ENCODE results near the gene MTR.
"Not testable (repeated sequence)": the region's sequence is repeated elsewhere in the genome, so short reads cannot be mapped to it uniquely, and the experiment has no call there.

The MTR gene

DNA sequence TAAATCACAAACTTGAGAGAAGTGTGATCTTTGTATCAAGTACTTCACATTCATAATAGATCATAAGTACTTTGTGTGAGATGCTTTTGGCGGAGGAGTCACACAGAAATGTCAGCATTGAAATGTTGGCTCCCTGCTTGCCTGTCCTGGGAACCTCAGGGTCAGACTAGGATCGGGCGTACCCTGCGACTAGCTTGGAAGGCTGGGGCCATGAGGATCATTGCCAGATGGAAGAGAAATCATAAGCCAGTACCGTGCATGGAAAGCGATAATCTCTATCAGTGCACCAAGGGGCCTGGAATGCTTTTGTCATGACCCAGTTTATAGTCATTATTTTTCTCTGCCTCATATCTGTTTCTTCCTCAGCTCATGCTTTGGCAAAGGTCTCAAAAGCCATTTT lies 35.5 kb downstream of the MTR start:
- DNase-seq (ENCODE audit: low spot score), result no peak

DNA sequence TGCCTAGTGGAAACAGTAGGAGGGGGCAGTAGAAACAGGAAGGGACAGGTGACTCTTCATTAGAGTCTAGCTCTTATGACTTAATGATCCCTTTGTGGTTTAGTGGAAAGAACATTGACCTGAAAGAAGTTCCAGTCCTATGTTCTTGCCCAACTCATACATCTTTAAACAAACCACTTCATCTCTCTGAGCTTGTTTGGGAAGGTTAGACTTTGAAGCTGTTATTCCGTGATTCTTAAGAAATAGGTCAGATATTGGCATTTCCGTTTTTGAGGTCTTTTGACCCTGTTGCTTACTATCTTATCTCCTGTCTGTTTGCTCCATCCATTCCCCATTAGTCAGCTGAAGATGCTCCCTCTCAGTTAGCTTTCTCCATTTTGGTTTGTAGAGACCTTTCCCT lies 38.5 kb downstream of the MTR start:
- DNase-seq (ENCODE audit: low spot score), result no peak

DNA sequence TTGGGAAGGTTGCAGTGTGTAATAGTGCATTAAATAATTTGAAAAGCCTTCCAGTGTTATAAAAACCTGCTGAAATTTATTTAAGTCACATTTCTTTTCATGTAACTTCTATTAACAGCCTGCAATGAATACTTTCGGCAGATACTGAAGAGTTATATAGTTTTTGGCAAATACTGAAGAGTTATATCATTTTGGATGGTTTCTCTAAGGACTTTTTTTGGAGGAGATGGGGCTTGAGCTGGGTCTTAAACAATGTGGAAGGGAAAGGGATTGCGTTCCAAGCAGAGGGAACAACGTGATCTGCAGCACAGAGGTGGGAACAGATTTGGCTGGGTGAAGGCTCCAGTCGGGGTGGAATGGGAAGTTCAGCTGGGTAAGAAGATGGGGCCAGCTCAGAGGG lies 39.8 kb downstream of the MTR start:
- DNase-seq (ENCODE audit: low spot score), result no peak

DNA sequence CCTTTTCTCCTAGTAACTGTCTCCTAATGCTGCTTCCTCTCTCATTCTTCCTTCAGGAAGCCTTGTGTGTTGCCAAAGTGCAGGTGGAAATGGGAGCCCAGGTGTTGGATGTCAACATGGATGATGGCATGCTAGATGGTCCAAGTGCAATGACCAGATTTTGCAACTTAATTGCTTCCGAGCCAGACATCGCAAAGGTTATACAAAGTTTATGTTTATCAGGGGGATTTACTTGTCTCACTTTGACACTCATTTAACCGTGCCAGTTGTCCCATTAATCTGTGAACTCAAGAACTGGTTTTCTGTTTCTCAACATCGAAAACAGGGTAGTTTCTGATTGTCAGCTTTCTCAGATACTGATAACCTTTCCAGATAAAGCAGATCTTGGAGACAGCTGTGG lies 40.4 kb downstream of the MTR start:
- DNase-seq (ENCODE audit: low spot score), result peak; percentile 41

DNA sequence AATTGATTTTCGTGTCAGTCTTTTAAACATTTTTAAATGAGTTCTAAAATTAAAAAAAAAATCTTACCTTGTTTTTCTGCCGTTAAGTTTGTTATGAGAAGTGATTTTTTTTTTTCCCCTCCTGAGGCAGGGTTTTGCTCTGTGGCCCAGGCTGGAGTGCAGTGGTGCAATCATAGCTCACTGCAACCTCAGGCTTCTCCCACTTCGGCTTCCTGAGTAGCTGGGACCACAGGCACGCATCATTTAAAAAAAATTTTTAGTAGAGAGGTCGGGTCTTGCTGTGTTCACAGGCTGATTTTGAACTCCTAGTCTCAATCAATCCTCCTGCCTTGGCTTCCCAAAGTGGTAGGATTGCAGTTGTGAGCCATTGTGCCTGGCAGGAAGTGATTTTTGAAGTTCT lies 41.1 kb downstream of the MTR start:
- DNase-seq (ENCODE audit: low spot score), result no peak

DNA sequence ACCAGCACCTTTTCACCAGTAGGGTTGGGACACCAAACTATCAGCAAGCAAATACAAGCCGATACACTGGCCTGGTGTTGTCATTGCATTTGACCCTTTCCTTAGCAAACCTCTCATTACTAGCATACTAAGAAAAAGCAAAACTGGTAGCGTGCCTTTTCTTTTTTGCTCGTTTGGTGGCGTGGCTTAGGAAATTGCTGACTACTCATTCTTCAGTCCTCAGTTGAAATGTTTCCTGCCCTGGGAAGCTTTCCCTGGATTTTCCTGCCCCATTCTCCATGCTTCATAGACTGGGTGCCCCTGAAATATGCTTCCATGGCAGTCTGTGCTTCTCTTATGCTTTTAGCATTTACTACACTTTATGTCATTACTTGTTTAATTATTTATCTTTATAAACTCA lies 42.0 kb downstream of the MTR start:
- DNase-seq (ENCODE audit: low spot score), result no peak

DNA sequence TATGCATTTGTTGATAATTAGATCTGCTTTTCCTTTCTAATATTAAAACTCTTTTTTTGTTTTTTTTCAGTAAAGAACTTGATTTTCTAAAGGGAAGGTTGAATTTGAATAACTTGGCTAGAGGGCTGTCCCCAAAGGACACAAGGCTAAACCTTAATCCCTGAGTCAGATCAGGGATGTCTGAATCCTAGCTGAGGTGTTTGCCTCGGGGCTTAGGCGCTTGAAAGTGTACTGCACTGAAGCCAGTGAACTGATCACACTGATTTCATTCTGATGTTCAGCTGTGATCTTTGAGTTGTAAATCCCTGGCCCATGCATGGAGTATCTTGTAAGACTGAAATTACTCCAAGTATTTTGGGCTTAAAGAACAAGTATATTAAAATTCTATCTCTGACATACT lies 42.8 kb downstream of the MTR start:
- no peak for DNase-seq (ENCODE audit: low spot score)

DNA sequence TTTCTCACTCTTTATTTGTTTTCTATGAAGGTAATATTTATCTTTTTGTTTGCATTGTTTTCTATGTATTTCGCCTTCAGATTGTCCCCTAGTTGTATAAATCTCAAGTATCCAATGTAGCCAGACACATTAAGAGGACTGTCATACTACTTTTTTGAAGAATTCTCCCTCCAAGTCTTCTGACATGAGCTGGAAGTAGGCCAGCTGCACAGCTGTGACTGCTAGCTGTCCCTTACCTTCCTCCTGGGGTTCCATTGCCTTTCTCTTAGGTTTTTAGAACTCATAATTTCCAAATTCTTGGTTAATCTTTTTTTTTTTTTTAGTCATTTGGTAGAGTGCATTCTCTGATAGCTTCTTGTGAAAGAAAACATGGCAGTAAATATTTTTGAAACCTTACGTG lies 46.2 kb downstream of the MTR start:
- DNase-seq (ENCODE audit: low spot score), result no peak

DNA sequence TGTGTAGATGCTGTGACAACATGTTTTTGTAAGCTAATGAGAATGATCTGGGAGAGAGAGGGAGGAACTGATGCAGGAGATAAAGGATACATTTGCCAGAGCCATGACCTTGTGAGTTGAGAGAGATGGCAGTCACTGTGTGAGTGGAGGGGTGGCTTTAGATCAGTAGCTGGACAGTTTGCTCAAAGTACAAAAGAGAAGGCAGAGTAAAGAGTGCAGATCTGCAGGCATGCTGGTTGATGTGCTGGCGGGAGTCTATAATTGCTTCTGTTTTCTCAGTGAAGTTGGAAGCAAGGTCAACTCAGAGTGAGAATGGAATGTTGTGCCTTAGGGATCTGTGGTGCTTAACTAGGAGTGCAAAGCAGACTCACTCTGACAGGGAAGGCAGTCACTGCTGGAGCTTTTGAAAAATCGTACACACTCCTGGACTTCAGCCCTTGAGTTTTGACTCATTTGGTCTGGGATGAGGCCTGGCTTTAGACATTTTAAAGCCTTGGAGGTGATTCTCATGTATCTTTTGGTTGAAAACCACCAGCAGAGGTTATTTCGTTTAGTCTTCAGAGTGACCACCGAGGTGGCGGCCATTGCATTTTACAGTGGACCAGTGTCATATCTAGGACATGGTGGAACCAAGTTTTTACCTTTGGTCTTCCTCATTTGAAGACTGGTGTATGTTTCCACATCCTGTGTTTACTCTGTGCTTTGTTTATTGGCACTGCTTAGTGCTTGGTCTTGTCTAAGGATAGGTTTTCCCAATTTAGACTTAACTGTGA lies 49.6 kb downstream of the MTR start:
- DNase-seq (ENCODE audit: low spot score), result peak; percentile 84

DNA sequence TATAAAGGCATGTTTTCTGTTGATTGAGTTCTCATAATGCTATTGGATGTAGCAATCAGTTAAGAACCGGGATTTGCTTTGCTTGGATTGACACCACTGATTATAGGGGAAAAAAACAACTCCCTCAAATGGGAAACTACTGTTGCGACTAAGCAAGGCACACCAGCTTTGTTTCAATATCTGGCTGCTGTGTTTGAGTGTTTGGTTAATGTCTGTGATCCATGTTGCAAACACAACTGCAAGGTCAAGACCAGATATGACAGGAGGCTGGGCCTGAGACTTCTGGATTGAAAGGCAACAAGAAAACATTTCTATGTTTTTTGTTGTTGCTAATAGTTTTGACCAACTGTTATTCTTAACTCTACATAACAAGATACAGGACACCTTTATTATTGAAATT lies 50.7 kb downstream of the MTR start:
- no peak for DNase-seq (ENCODE audit: low spot score)

DNA sequence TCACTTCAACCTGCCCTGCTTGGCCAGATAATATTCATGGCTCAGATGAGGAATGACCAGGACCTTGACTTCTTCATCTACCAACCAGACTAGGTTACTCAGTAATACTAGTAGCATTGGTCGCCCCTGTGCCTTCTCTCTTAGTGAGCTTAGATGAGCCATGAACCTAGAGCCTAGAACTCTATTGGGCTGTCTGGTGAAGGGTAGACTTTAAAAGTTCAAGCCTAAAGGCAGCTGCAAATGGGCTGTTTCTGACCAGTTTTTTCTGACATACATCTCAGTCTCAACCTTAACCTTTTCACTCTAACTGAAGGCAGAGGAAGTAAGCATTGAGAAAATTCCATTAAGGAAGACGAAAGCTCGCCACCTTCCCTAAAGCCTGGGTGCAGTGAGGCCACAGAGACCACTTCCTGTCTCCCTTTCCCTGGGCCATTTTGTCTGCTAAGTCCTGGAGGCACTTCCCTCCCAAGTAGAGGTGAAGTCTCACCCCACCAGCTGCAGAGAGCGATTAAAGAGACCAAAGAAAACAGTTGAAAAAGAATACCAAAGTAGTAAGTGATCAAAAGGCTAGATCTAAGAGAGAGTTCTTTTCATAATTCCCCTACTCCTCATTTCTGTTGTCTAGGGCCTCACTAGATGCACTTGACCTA lies 53.3 kb downstream of the MTR start:
- DNase-seq (ENCODE audit: low spot score), result no peak

DNA sequence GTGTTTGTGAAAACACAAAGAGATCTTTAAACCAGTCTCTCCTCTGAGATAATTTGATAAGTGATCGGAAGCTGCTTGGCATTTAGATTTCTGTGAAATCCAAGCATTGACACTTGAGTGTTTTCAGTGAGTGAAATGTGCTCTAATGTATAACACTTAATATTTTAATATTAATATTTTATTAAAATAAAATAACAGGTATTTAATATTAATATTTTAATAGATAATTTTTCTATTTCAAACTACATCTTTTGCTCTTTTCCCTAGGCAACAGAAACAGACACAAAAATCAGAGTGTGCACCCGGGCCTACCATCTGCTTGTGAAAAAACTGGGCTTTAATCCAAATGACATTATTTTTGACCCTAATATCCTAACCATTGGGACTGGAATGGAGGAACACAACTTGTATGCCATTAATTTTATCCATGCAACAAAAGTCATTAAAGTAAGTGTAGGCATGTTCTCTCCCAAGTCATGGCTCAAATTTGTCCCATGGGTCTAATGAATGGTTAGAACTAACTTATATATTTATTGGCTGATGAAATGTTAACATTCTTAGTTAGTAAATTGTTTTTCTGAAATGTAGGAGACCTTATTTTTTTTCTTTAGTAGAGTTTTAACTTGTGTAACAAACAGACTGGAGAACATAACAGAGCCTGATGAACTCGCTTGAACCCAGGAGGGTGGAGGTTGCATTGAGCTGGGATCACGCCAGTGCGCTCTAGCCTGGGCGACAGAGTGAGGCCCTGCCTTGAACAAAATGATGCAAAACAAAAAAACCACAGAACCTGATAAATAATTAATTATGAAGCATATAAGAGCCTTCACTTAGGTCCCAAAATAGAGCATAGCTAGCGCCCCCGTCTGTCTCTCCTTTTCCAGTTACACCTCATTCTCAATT lies 55.2 kb downstream of the MTR start:
- no peak for DNase-seq (ENCODE audit: low spot score)

DNA sequence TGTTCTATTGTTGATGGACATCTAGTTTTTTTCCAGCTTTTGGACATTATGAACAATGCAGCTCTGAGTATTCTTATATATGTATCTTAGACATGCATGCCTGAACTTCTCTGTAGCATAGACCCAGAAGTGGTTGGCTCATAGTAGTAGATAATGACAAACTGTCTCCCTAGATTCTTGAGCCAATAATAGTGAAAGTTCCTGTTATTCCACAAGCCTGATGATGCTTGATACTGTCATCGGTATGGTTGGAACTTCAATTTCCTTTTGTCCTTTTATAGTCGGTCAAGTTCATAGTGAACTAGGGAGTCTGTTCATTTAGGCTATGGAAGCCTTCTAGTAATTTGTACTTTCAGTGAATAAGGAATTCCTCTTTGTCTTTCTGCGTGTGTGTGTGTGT lies 56.8 kb downstream of the MTR start:
- DNase-seq (ENCODE audit: low spot score), result no peak

DNA sequence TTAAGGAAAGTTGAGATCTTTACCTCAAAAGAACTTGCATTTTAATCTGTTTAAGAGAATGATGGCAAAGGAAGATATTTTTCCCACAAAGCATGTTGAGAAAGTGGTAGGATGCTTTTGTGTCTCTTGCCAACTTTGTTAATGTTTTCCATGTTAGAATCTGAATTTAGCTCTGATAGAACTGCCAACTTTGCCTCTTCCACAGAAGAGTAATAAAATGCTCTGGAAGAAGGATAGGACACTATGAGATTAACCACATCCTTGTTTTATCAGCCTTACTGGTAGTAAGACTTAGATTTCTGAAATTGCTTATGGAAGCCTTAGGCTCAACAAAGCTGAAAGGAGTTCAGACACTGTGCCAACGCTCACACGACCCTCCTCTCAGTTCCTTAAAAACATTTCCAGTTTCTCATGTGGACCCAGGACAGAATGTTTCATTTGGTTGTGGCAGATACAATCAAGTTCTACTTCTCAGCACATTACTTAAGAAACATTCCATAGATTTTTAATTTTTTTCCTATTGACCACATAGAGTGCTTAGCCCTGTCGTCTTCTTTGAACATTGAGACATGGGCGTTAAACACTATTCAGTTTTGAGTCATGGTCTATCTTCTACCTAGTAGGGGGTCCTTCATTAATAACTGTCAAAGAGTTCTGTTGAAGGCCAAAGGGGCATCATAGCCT lies 59.0 kb downstream of the MTR start:
- DNase-seq (ENCODE audit: low spot score), result no peak

DNA sequence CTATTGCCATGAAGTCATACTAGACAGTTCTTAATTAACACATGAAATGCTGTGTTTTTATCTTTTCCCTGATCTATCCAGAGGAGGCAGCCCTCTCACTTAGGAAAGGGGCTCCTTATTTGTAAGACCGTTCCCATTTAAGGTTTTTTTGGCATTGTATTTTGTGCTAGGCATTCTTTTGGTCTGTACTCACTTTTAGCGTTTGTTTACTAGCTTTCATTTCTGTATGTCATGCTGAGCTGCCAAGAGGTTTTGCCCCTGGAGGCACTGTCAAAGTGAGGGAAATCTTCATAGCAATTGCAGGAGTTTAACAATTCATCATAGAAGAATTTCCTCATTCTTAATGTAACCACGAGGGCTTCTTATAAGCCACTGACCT lies 59.5 kb downstream of the MTR start:
- DNase-seq (ENCODE audit: low spot score), result no peak

DNA sequence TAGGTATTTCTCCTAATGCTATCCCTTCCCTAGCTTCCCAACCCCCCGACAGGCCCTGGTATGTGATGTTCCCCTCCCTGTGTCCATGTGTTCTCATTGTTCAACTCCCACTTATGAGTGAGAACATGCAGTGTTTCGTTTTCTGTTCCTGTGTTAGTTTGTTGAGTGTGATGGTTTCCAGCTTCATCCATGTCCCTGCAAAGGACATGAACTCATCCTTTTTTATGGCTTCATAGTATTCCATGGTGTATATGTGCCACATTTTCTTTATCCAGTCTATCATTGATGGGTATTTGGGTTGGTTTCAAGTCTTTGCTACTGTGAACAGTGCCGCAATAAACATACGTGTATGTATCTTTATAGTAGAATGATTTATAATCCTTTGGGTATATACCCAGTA lies 61.6 kb downstream of the MTR start:
- DNase-seq (ENCODE audit: low spot score), result not testable (repeated sequence)

DNA sequence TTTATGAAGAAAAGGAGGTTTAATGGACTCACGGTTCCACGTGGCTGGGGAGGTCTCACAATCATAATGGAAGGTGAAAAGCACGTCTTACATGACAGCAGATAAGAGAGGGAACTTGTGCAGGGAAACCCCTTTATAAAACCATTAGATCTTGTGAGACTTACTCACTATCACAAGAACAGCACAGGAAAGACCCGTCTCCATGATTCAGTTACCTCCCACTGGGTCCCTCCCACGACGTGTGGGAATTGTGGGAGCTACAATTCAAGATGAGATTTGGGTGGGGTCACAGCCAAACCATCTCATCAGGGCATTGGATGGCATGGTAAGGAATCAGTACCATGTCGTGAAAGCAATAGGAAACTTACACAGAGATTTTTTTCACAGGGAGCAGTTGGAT lies 63.1 kb downstream of the MTR start:
- no peak for DNase-seq (ENCODE audit: low spot score)

DNA sequence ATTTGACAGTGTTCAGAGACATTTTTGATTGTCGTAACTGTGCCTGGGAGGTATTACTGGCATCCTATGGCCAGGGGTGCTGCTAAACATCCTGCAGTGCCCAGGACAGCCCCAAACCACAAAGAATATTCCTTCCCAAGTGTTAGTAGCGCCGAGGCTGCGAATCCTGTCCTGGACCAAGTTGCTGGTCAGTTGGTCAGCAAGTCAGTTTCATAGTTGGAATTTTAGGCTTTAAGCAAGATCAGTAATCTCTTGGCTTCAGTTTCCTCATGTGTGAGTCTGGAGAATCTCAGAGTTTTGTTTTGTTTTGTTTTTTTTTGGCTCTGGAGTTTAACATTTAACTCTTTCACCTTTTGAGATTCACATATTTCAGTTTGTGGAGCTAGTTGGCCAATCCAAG lies 65.0 kb downstream of the MTR start:
- no peak for DNase-seq (ENCODE audit: low spot score)

DNA sequence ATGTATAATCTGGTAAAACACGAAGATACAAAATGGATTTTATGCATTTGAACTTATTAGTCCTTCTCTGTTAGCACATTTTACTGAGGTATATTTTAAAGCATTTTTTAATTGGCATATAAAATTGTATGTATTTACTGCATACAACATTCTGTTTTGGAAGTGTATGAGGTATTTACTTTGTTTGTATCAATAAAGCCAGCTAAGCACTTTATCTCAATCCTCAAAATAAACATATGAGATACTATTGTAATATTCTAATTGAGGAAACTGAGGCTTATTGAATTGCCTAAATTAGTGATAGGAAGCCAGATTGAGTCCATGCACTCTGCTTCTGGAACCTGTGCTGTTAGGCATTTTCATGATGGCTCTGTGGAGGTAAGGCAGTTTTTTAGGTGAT lies 65.6 kb downstream of the MTR start:
- DNase-seq (ENCODE audit: low spot score), result no peak

DNA sequence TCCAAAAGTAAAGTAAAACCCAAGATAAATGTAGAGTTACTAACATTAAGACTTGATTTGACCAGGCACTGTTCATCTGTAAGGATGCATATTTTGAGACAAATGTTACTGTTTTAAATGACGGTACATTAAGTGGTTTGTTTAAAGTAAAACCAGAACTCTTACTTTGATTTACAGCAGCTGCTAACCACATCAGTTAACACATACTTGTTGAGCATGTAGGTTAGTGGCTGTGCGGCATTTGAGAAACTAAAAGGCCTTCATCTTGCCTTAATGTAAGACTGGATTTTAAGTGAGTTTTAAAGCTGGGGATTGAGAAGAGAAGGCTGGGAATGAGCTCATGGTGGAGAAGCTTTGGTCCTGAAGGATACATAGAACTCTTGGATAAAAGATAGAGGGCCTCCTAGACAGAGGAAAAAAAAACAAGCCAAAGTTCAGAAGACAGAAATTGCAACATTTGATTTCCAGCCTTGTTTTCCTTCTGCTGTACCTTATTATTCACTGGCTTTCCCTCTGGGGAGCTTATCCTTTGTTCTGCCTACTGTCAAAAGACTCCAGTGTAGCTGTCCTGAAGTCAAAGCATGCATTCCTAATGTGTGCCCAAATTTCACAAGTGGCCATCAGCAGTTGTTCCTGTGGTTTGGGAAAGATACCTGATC lies 66.6 kb downstream of the MTR start:
- no peak for DNase-seq (ENCODE audit: low spot score)

DNA sequence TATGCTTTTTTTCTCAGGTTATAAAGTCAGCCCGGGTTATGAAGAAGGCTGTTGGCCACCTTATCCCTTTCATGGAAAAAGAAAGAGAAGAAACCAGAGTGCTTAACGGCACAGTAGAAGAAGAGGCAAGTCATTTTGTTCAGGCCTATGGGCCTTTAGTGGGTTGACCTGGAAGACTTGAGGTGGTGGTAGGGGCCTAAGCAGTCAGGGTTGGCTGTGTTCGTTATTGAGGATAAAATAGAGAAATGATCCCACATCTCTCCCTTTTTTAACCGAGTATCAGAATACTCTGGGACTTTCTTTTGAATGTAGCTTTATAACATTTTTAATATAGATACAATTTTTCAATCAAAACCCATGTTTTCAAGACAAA lies 67.1 kb downstream of the MTR start:
- no peak for DNase-seq (ENCODE audit: low spot score)

Data from SK-N-DZ (cell line).